GM19023 (cell line): ENCODE data around the gene MEX3C.

ENCODE experiments used
- ATAC-seq: cut with Tn5 transposase; IDR thresholded peaks from one replicate; pipeline ENCODE4 v1.9.1; 2021; ENCODE audit warnings: mild to moderate bottlenecking, moderate library complexity; ENCODE audit not compliant: unreplicated experiment

Gene MEX3C

GRCh38 chr18:51197661-51198424, at the start of gene MEX3C:
Gene MEX3C (minus strand): TSS chr18:51197681. CDS start chr18:51197320, 361 bp downstream.
- peak; percentile 74 for ATAC-seq

GRCh38 chr18:51241226-51241625, 43.7 kb upstream of the MEX3C start:
- ATAC-seq, result no peak

GRCh38 chr18:51236225-51236624, 38.7 kb upstream of the MEX3C start:
- no peak for ATAC-seq

GRCh38 chr18:51235009-51235789, 37.7 kb upstream of the MEX3C start:
- peak; percentile 92 for ATAC-seq

- ATAC-seq, result no peak
Measured at GRCh38 chr18:51234117-51235008, 36.9 kb upstream of the MEX3C start.

GRCh38 chr18:51229328-51229727, 31.8 kb upstream of the MEX3C start:
- no peak for ATAC-seq

- no peak for ATAC-seq
Measured at GRCh38 chr18:51227660-51228059, 30.2 kb upstream of the MEX3C start.

GRCh38 chr18:51226587-51227350, 29.3 kb upstream of the MEX3C start:
- no peak for ATAC-seq

- no peak for ATAC-seq
Measured at GRCh38 chr18:51226068-51226467, 28.6 kb upstream of the MEX3C start.

GRCh38 chr18:51212606-51213005, 15.1 kb upstream of the MEX3C start:
- ATAC-seq, result no peak

GRCh38 chr18:51211552-51211951, 14.1 kb upstream of the MEX3C start:
- ATAC-seq, result peak; percentile 96

GRCh38 chr18:51196811-51197660, 445 bp downstream of the MEX3C start:
- ATAC-seq, result peak; percentile 4

GRCh38 chr18:51196118-51196810, 1.2 kb downstream of the MEX3C start:
- ATAC-seq, result peak; percentile 1

GRCh38 chr18:51195451-51196117, 1.9 kb downstream of the MEX3C start:
- ATAC-seq, result no peak

GRCh38 chr18:51195086-51195450, 2.4 kb downstream of the MEX3C start:
- no peak for ATAC-seq

GRCh38 chr18:51194604-51195003, 2.9 kb downstream of the MEX3C start:
- no peak for ATAC-seq

GRCh38 chr18:51193621-51194287, 3.7 kb downstream of the MEX3C start:
- no peak for ATAC-seq

- ATAC-seq, result no peak
Measured at GRCh38 chr18:51192696-51193095, 4.8 kb downstream of the MEX3C start.
